ENCODE results near the gene SETDB2. TPM values are rescaled to one million over a fixed set of nuclear protein-coding genes. Genes with fewer than 3 reads are reported as not detected.
"Not testable (repeated sequence)": the region's sequence is repeated elsewhere in the genome, so short reads cannot be mapped to it uniquely, and the experiment has no call there.

SETDB2 gene
- total and polyA plus RNA-seq, 8 donors, result 3.1 to 8.9 (median 6.4) TPM

GRCh38 chr13:49495783-49496762 is 52.0 kb downstream of the SETDB2 start, which contains the start of gene PHF11:
Gene PHF11, plus strand, starts transcription at chr13:49495953. Its CDS starts 49 bp downstream, at chr13:49496002.
- intact Hi-C loops (cut with DNase I), result loop anchor here in 1 of 3 donors (10.0 kb wide), 1 partner anchor 49 kb away; no protein-coding TSS in a partner anchor
- Histone ChIP-seq H3K9me3 (no peaks in the 10 kb centered on the region), H3K4me3 (peak within 1 kb of the TSS; percentile 24 to 60 (median 48)), H3K27ac (peak within 1 kb of the TSS; percentile 90 to 95 (median 92)), H3K4me1 (no peaks in the 10 kb centered on the region), H3K27me3 (no peaks in the 10 kb centered on the region), H3K36me3 (no peaks in the 10 kb centered on the region)
- DNase-seq, result peak; percentile 82 to 93 (median 86)
- FAIRE-seq, result no peak
- WGBS, 2 donors, result 2 to 3% methylated on average over 64 to 71 of the region's 71 CpGs
- peak; percentile 83 to 91 (median 86) for ATAC-seq
- peak in 2 of 4 donors; percentile 11 to 16 for TF ChIP-seq CTCF (IDR thresholded peaks at IDR 0.05)

- H3K9me3 ChIP-seq, H3K36me3 ChIP-seq, ATAC-seq, H3K27me3 ChIP-seq, H3K4me1 ChIP-seq, DNase-seq, FAIRE-seq: not testable (repeated sequence)
- Histone ChIP-seq H3K4me3 (peak overlapping the region in 2 of 4 donors; percentile 57 to 60), H3K27ac (peak overlapping the region in 3 of 4 donors; percentile 91 to 95 (median 92))
- WGBS, 2 donors, result 70 to 76% methylated on average over 11 of the region's 11 CpGs
- intact Hi-C loops (cut with DNase I), result loop anchor here in 1 of 3 donors (10.0 kb wide), 1 partner anchor 48 kb away; no protein-coding TSS in a partner anchor
These were observed 52.8 kb downstream of the SETDB2 start for GRCh38 chr13:49496837-49497236.

GRCh38 chr13:49497272-49497671 is 53.2 kb downstream of the SETDB2 start:
- TF ChIP-seq CTCF (IDR thresholded peaks at IDR 0.05), result no peak
- Histone ChIP-seq H3K27ac (peak overlapping the region in 1 of 4 donors; percentile 95), H3K9me3 (no peaks in the 10 kb centered on the region), H3K27me3 (no peaks in the 10 kb centered on the region), H3K4me3 (no peak overlapping the region), H3K4me1 (no peaks in the 10 kb centered on the region), H3K36me3 (no peaks in the 10 kb centered on the region)
- no peak for DNase-seq
- ATAC-seq, result no peak
- WGBS, 2 donors, result 85% methylated on average over 5 of the region's 5 CpGs
- intact Hi-C loops (cut with DNase I), result loop anchor here in 1 of 3 donors (10.0 kb wide), 1 partner anchor 48 kb away; no protein-coding TSS in a partner anchor
- FAIRE-seq, result no peak

- Histone ChIP-seq H3K36me3 (no peaks in the 10 kb centered on the region), H3K27me3 (no peaks in the 10 kb centered on the region), H3K9me3 (no peaks in the 10 kb centered on the region), H3K27ac (no peak overlapping the region), H3K4me3 (no peak overlapping the region), H3K4me1 (no peaks in the 10 kb centered on the region)
- ATAC-seq (no peak), DNase-seq (no peak), FAIRE-seq (no peak)
- WGBS, 2 donors, result 73 to 78% methylated on average over 4 of the region's 4 CpGs
- intact Hi-C loops (cut with DNase I), result loop anchor here in 1 of 3 donors (10.0 kb wide), 1 partner anchor 47 kb away; no protein-coding TSS in a partner anchor
- TF ChIP-seq CTCF (IDR thresholded peaks at IDR 0.05), result no peak
These were observed 54.1 kb downstream of the SETDB2 start for GRCh38 chr13:49498206-49498605.

GRCh38 chr13:49499889-49500660 is 56.0 kb downstream of the SETDB2 start:
- ATAC-seq (no peak), DNase-seq (no peak), FAIRE-seq (no peak)
- H3K4me3 ChIP-seq, result no peak overlapping the region
- no peaks in the 10 kb centered on the region for H3K36me3 ChIP-seq
- no peaks in the 10 kb centered on the region for H3K9me3 ChIP-seq
- 82 to 91% methylated on average over 6 of the region's 6 CpGs for WGBS, 2 donors
- TF ChIP-seq CTCF (IDR thresholded peaks at IDR 0.05), result no peak
- intact Hi-C loops (cut with DNase I), result loop anchor here in 1 of 3 donors (10.0 kb wide), 1 partner anchor 45 kb away; no protein-coding TSS in a partner anchor
- no peaks in the 10 kb centered on the region for H3K4me1 ChIP-seq
- H3K27ac ChIP-seq, result peak overlapping the region in 1 of 4 donors; percentile 39
- H3K27me3 ChIP-seq, result no peaks in the 10 kb centered on the region

Data from pancreas (tissue), 10 donors.